ENCODE data around the gene PA2G4. TPM values are rescaled to one million over a fixed set of nuclear protein-coding genes. Genes with fewer than 3 reads are reported as not detected.
"Not testable (repeated sequence)": the region's sequence is repeated elsewhere in the genome, so short reads cannot be mapped to it uniquely, and the experiment has no call there.

The PA2G4 gene
- total RNA-seq, 1 experiment from 2014 or later: 247 TPM

DNA sequence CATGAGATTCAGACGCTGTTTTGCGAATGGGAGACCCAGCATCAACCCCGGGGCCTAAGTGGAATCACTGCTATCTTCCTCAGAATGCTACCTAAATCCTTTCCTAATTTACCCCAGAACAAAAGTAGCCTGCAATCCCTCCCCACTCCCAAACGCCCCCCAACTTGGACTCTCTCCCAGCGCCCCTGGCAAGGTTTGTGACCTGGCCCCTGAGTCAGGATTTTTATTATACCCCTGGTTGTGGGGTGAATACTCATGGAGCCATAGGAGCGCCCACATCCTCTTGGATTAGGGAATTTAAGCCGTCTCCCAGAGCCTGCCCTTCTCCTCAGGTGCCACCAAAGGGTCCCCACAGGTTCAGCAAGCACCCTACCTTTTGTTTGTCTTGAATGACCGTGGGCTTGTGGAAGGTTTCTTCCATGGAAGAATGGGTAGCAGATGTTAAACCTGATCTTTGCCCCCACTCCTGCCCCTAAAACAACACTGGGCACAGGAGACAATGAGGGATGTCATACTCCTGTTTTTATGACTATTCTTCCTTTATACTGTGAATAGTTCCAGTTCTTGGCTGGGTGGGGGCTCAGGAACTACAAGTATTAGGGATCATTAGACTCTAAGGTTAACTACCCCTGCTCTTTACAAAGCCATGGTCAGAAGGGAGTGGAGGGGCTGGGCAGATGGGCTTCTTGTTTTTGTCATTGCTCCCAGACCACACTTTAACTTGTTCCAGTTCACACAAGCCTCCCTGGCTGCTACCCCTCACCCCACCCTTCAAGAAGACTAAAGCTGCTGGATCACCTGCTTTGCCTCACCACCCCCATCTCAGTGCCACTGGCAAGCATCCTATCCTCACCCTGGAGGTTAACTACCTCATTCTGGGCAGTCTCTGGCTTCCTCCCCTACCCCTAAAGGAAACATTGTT, 48.7 kb downstream of the PA2G4 start:
- no peak for DNase-seq (ENCODE audit: low read depth)

DNA sequence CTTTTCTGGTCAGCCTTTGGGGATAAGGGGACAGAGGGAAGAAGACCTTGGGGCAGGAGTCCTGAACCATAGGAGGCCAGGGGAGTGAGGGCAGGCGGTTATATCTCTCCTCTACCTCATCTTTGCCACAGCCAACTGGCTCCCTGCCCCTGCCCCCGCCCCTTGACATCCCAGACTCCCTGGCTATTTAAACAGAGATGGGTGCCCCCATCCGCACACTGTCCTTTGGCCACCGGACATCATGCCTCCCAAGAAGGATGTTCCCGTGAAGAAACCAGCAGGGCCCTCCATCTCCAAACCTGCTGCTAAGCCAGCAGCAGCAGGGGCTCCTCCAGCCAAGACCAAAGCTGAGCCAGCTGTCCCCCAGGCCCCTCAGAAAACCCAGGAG, 49.3 kb downstream of the PA2G4 start:
- DNase-seq (ENCODE audit: low read depth): no peak

DNA sequence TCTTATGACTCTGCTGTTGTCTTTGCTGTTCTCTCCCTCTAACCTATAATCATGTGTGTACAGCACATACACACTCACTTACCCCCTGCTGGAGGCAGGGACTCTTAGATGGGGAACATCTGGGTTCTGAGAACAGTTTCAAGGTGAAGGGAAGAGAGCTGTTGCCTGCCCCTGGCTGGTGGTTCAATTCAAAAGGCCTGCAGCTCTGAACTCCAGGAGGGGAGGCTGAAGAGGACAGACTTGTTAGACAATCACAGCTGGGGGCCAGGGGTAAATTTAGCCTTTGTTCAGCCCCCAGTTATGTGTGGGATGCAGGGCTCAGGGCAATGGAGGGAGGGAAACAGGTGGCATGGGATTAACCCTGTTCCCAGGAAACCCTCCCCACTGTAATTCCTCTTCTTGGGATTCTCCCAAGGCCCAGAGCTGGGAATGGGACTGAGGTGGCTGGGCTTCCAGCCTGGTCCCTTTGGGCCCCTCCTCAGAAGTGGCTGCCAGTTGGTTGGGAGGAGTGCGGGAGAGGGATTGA, 50.0 kb downstream of the PA2G4 start:
- peak; percentile 61 for DNase-seq (ENCODE audit: low read depth)

DNA sequence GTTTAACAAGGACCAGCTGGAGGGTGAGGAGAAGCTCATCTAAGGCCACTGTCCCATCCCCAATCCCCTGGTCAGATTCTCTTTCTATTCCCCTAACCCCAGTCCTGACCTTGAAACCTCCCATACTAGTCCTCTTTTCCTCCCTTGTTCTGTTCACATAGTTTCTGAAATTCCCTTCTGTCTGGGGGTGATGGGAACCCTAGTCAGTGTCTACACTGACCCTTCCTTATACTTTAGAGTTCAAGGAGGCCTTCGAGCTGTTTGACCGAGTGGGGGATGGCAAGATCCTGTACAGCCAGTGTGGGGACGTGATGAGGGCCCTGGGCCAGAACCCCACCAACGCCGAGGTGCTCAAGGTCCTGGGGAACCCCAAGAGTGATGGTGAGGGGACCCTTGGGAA, 50.5 kb downstream of the PA2G4 start:
- no peak for DNase-seq (ENCODE audit: low read depth)

DNA sequence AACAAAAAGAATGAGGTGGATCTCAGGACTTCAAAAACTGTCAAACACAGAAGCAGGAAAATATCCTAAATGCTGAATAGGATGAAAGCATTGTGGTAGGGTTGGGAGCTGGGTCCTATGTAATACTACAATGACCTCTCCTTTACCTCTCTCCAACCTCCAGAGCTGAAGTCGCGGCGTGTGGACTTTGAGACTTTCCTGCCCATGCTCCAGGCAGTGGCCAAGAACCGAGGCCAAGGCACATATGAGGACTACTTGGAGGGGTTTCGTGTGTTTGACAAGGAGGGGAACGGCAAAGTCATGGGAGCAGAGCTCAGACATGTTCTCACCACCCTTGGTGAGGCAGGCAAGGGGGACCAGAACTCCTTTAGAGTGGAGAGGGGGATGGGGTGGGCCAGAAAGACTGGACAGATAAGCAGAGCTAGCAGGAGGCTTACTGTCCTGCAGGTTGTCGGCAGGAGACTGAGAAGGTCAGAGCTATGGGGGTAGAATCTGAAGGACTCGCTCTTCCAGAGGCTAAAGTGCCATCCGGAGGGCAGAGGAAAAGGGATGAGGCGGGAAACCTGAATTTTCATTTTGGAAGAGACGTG, 51.0 kb downstream of the PA2G4 start:
- DNase-seq (ENCODE audit: low read depth): no peak

DNA sequence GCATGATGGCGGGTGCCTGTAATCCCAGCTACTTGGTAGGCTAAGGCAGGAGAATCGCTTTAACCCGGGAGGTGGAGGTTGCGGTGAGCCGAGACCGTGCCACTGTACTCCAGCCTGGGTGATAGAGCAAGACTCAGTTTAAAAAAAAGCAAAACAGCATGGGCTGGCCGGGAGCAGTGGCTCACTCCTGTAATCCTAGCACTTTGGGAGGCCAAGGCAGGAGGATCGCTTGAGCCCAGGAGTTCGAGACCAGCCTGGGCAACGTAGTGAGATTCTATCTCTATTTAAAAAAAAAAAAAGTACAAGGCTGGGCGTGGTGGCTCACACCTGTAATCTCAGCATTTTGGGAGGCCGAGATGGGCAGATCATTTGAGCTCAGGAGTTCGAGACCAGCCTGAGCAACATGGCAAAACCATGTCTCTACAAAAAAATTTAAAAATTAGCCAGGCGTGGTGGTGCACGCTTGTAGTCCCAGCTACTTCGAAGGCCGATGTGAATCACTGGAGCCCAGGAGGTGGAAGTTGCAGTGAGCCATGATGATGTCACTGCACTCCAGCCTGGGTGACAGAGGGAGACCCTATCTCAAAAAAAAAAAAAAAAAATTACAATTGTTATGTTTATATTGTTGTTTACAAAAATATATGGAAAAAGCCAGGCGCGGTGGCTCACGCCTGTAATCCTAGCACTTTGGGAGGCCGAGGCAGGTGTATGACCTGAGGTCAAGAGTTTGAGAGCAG, 52.3 kb downstream of the PA2G4 start:
- not testable (repeated sequence) for DNase-seq (ENCODE audit: low read depth)

DNA sequence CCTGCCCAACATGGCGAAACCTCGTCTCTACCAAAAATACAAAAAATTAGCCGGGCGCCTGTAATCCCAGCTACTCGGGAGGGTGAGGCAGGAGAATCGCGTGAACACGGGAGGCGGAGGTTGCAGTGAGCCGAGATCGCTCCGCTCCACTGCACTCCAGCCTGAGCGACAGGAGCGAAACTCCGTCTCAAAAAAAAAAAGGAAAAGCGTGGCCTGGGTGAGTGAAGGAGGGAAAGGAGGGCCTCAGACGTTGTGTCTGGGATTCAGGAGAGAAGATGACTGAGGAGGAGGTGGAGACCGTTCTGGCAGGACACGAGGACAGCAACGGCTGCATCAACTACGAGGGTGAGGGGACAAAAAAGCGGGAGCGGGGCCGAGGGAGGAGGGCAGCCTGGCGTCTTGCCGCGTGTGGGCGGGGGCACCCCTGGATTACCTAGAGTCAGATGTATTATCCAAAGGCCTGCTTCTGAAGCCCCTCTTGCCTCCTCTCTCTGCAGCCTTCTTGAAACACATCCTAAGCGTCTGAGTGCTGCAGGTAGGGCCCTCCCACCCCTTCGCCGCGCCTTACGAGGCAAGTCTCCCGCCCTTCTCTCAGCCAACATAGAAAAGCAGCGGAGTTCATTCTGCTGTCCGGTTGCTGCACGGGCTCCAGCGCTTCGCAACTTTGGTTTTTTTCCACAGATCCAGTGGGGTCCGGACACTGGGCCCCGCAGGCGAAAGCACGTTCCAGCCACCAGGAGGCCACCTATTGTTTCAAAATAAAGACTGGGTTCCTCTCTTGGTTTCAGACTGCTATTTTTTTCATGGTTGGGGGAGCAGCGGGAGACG, 53.1 kb downstream of the PA2G4 start:
- DNase-seq (ENCODE audit: low read depth): peak; percentile 87

DNA sequence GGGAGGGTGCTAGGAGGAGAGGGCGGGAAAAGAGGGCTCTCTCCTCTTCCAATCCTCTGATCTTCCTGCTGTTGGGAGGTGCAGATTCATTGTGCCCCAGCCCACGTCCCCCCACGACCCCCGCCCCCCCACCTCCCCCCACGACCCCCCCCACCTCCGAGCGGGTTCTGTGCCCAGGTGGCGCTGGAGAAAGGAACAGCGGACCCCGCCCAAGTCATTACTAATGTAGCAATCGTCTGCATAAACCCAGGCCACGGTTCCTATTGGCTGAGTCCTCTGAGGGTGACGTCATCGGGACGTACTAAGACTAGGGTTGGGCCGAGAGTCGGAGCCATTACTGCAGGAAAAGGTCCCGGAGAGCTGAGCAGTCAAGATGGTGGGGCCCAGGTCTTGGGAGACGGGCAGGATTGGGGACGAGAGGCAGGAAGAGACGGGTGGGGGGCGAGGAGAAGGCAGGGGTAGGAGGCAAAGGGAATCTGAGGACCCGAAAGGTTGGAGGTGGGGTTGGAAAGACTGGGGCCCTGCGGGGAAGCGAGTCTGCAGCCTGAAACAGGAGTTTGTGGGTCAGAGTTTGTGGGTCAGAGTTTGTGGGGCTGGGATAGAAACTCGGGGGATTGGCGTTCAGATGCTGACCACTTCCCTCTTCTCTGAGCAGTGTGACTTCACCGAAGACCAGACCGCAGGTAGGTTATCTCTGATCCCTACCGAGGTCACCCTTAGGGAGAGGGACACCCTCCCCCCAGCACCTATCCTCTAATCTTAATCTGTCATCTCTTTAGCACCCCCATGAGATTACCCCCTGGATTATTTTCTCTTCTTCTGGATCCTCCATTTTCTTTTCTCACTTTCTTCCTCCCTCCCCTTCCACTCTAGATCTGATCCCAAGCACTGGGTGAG, 53.9 kb downstream of the PA2G4 start, which contains the start of gene MYL6:
Gene MYL6 (plus strand): TSS at position 331 of the 897 bp plus-strand sequence. CDS start 43 bp downstream, at position 374.
- DNase-seq (ENCODE audit: low read depth): peak; percentile 98

DNA sequence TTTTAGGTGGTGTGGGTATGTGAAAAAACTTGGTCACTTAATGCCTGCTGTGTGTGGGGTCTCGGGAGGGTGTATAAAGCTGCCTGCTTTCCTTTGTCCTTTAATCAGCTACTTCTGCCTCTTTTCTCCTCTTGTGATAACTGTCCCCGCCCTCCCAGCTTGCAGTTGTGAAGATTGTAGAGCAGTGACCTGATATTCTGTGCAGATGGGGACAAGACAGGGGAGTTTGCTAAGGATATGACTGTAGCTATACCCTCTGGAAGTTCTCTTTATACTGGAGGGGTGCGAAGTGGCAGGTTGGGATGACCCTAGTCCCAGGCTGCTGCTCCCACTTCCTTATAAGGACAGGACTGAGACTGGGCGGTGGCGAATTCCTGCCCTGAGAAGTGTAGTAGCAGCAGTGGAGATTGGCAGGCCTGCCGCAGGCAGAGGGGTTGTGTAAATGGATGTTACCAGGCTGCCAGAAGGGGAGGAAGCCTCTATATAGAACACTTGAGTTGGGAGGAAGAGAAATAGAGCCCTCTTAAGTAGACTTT, 54.6 kb downstream of the PA2G4 start:
- peak; percentile 62 for DNase-seq (ENCODE audit: low read depth)

DNA sequence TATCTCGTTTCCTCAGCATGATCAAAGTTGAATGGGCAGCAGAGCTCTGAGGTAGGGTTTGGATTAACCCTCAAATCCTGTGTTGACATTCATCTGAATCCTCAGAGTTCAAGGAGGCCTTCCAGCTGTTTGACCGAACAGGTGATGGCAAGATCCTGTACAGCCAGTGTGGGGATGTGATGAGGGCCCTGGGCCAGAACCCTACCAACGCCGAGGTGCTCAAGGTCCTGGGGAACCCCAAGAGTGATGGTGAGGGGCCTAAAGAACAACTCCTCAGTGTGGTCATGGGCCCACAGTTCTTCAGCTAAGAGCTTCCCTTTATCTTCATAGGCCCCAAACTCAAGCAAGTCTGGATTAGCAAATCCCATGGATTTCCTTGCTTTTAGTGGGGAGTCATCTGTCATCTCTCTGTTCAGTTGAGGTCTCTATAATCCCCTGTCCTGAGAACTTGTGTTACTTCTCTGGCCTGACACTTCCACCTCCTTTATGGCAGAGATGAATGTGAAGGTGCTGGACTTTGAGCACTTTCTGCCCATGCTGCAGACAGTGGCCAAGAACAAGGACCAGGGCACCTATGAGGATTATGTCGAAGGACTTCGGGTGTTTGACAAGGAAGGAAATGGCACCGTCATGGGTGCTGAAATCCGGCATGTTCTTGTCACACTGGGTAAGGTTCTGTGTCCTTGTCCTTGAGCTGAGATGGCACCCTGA, 55.3 kb downstream of the PA2G4 start:
- no peak for DNase-seq (ENCODE audit: low read depth)

DNA sequence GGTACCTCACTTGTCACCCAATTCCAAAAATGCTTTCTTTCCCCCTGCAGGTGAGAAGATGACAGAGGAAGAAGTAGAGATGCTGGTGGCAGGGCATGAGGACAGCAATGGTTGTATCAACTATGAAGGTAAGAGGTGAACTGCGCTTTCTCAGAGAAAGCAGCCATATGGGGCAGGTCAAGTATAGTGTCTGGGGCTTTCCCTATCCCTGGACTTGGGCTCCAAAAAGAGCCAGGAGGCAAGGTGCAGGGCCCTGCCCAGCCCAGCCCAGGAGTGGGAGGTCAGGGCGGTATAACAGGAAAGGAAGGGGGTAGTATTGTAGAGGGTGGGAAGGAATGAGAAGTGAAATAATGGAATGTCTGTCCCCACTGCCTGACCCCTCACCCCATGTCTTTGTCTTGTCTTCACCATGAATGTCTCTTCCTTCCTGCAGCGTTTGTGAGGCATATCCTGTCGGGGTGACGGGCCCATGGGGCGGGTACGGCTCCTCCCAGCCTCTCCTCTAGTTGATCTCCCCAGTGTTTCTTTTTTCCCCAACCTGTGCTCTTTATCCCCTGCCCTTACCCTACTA, 55.9 kb downstream of the PA2G4 start:
- DNase-seq (ENCODE audit: low read depth): peak; percentile 58

DNA sequence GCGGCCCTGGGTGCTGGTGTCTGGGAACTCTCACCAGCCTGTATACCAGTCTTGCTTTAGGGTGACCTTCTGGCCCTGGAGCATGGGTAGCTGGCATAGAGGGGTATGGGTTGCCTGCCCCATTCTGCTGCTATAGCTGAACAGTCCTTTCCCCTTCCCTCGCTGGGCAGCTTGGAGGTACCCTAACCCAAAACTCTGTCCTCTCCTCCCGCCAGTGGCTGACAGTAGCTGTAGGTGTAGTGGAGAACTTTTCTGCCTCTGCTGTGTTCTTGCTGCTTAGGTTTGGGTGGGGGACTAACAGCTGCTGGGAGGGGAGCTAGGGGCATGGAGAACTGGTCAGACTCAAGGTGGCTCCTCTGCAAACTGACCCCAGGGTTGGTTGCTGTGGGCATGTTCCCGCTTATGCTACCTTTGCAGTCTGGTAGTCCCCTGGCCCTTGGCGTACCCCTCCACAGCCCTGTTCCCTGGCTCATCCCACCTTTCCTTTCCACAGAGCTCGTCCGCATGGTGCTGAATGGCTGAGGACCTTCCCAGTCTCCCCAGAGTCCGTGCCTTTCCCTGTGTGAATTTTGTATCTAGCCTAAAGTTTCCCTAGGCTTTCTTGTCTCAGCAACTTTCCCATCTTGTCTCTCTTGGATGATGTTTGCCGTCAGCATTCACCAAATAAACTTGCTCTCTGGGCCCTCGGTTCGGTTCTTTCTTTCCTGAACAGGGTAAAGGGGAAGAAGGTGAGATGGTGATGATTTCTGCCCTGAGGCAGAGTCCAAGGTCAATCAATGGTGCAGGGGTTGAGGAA, 56.7 kb downstream of the PA2G4 start:
- DNase-seq (ENCODE audit: low read depth): no peak

DNA sequence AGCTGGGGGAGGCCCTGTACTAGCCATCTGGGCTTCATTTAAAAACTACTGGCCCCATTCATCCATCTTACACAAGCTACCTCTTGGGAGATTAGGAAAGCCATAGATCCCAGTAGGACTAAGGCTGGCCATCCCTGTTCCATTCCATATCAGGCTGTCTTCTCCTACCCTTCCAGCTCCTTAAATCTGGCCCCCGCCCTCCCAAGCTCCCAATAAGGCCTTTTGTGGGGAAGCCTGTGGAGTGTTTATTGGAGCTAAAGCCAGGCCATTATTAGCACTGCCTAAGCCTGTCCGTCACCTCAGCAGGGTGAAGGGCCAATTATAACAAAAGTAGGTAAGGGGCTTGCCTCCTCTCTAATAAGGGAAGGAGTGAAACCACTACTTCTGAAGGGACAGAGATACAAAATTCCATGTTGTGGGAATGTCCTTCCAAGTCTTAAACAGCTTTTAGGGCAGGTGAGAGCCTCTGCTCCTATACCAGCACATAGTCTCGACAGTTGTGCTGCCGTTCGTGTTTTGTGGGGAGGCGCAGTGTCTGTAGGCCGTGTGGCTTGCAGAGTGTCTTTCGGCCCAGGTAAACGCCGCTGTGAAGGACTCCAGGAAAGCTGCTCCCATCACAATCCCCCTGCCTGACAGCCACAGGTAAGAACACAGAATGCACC, 57.5 kb downstream of the PA2G4 start:
- DNase-seq (ENCODE audit: low read depth): no peak

DNA sequence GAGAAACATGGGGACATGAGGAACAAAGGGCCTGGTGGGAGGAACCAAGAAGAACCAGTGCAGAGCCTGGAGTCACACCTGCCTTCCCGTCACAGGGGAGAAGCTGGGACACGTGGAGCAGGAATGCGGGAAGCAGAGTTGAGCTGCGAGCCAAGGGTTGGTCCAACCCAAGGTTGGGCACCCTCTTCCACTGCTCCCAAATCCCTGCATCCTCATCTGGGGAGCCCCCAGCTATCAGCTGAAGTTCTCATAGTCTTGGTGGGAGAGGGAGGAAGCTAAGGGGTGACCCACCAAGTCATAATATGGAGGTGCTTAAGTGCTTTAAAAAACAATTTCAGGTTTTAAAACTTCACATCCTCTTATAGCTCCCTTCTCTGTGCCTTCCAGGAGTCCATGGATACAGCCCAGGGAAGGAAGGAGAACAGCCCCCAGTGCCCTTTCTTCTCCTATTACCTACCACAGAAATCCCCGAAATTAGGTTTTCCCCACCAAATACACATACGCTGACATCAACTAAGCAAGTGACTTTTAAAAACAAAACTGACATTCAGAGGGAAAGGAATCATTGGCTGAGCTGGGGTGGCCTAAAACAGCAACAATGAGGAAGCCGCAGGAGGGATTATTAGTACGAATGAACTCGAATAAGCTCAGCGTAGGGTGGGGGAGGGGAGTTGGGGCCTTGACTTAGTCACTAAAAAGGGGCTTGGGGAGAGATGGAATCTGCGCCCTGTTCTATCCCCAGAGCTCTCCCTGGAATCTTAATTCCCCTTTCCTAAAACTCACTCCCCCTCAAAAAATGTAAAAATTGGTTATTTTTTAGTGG, 58.3 kb downstream of the PA2G4 start:
- no peak for DNase-seq (ENCODE audit: low read depth)
